PFSK-1 (cell line): ENCODE data around the gene IGF2BP3.

ENCODE experiments used
- FOXP2 ChIP-seq: optimal IDR thresholded peaks from 2 replicates; pipeline ENCODE3; 2011; ENCODE audit warnings: borderline replicate concordance, control low read depth, inconsistent platforms; ENCODE audit not compliant: insufficient read depth; ENCODE audit errors: extremely low read length, extremely low read depth
- POLR2AphosphoS5 ChIP-seq: IDR thresholded peaks from 2 replicates; pipeline ENCODE4 v1.6.1; 2012; ENCODE audit warnings: low read depth, mild to moderate bottlenecking, control low read depth, low read length, moderate library complexity
- SIN3A ChIP-seq: IDR thresholded peaks from 2 replicates; pipeline ENCODE4 v1.6.1; 2012; ENCODE audit warnings: mild to moderate bottlenecking, low read length, moderate library complexity, borderline replicate concordance; ENCODE audit not compliant: insufficient read depth
- TAF1 ChIP-seq: IDR thresholded peaks from 2 replicates; pipeline ENCODE4 v1.6.1; 2012; ENCODE audit warnings: low read length, control low read depth, borderline replicate concordance; ENCODE audit not compliant: insufficient read depth
- TF ChIP-seq, protein P1 (sequence below), 2 experiments: IDR thresholded peaks; 2 replicates each; pipeline versions ENCODE4 v1.6.1 to v1.8.0; 2011 to 2012; ENCODE audit warnings: low read depth in 2 of 2, low read length in 2 of 2, control low read depth in 1 of 2, inconsistent platforms in 1 of 2, mild to moderate bottlenecking in 1 of 2, moderate library complexity in 1 of 2; ENCODE audit not compliant: insufficient read depth in 1 of 2

The IGF2BP3 gene

DNA sequence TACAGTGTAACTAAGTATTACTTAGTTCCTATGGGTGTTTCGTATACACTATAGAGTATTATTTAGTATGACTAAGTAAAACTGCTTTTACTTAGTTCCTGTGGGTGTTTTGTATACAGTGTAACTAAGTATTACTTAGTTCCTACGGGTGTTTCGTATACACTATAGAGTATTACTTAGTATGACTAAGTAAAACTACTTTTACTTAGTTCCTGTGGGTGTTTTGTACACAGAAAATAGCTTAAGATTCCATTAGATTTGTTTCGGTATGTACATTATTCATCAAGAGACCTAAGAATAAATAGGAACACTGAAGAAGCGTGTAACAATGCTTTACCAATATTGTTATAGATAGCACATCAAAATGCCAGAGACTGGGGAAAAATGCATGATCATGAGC, 25.0 kb downstream of the IGF2BP3 start:
- TF ChIP-seq SIN3A (no peak), FOXP2 (no peak), POLR2AphosphoS5 (no peak), TAF1 (no peak)
- TF ChIP-seq, protein P1, sequence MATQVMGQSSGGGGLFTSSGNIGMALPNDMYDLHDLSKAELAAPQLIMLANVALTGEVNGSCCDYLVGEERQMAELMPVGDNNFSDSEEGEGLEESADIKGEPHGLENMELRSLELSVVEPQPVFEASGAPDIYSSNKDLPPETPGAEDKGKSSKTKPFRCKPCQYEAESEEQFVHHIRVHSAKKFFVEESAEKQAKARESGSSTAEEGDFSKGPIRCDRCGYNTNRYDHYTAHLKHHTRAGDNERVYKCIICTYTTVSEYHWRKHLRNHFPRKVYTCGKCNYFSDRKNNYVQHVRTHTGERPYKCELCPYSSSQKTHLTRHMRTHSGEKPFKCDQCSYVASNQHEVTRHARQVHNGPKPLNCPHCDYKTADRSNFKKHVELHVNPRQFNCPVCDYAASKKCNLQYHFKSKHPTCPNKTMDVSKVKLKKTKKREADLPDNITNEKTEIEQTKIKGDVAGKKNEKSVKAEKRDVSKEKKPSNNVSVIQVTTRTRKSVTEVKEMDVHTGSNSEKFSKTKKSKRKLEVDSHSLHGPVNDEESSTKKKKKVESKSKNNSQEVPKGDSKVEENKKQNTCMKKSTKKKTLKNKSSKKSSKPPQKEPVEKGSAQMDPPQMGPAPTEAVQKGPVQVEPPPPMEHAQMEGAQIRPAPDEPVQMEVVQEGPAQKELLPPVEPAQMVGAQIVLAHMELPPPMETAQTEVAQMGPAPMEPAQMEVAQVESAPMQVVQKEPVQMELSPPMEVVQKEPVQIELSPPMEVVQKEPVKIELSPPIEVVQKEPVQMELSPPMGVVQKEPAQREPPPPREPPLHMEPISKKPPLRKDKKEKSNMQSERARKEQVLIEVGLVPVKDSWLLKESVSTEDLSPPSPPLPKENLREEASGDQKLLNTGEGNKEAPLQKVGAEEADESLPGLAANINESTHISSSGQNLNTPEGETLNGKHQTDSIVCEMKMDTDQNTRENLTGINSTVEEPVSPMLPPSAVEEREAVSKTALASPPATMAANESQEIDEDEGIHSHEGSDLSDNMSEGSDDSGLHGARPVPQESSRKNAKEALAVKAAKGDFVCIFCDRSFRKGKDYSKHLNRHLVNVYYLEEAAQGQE (IDR thresholded peaks at IDR 0.05; ENCODE audit: insufficient read depth in 1 of 2, low read depth in 2 of 2, low read length in 2 of 2): no peak

GRCh38 chr7:23443974-23444373, 26.3 kb downstream of the IGF2BP3 start:
- TF ChIP-seq TAF1: no peak
- TF ChIP-seq, protein P1 (IDR thresholded peaks at IDR 0.05; ENCODE audit: insufficient read depth in 1 of 2, low read depth in 2 of 2, low read length in 2 of 2): no peak
- no peak for TF ChIP-seq POLR2AphosphoS5
- TF ChIP-seq FOXP2: no peak
- no peak for TF ChIP-seq SIN3A

DNA sequence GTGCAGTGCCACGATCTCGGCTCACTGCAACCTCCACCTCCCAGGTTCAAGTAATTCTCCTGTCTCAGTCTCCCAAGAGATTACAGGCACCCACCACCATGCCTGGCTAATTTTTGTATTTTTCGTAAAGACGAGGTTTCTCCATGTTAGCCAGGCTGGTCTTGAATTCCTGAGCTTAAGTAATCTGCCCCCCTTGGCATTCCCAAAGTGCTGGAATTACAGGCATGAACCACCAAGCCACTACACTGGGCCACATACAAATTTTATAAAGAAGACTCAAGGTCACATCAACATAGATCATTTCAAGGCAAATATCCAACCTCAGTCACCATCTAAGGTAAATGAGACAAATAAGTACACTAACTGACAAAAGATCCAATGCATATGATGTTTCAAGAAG, 32.1 kb downstream of the IGF2BP3 start:
- no peak for TF ChIP-seq TAF1
- no peak for TF ChIP-seq FOXP2
- TF ChIP-seq, protein P1 (IDR thresholded peaks at IDR 0.05; ENCODE audit: insufficient read depth in 1 of 2, low read depth in 2 of 2, low read length in 2 of 2): no peak
- no peak for TF ChIP-seq SIN3A
- no peak for TF ChIP-seq POLR2AphosphoS5

- no peak for TF ChIP-seq TAF1
- TF ChIP-seq, protein P1 (IDR thresholded peaks at IDR 0.05; ENCODE audit: insufficient read depth in 1 of 2, low read depth in 2 of 2, low read length in 2 of 2): no peak
- no peak for TF ChIP-seq FOXP2
- TF ChIP-seq SIN3A: no peak
- TF ChIP-seq POLR2AphosphoS5: no peak
Observed at GRCh38 chr7:23434147-23434917, 36.0 kb downstream of the IGF2BP3 start.
